COLO668 (cell line): ENCODE data around the gene WNT1.
A peak's percentile ranks its signal among the peaks of the same experiment; 100 is the strongest.

Experiments used
- DNase-seq: peaks from one replicate; lab custom pipeline; 2025; ENCODE audit not compliant: unreplicated experiment; lab: John Stamatoyannopoulos, UW

Gene WNT1

GRCh38 chr12:48999371-49000131 is 21.4 kb downstream of the WNT1 start, which contains the start of gene DDN:
Gene DDN, minus strand, starts transcription at chr12:48999375. Its CDS starts 88 bp downstream, at chr12:48999287.
- peak; percentile 58 for DNase-seq

GRCh38 chr12:49000346-49000745 is 22.2 kb downstream of the WNT1 start:
- no peak for DNase-seq

- no peak for DNase-seq
These were observed 30.8 kb downstream of the WNT1 start for GRCh38 chr12:49008943-49009342.

GRCh38 chr12:49010092-49010668 is 32.1 kb downstream of the WNT1 start:
- no peak for DNase-seq

GRCh38 chr12:49012739-49013138 is 34.6 kb downstream of the WNT1 start:
- no peak for DNase-seq

- no peak for DNase-seq
These were observed 35.3 kb downstream of the WNT1 start for GRCh38 chr12:49013428-49013827.

- DNase-seq = no peak
These were observed 36.4 kb downstream of the WNT1 start for GRCh38 chr12:49014547-49014946.

GRCh38 chr12:49015196-49015595 is 37.1 kb downstream of the WNT1 start:
- no peak for DNase-seq

GRCh38 chr12:49017891-49018260 is 39.8 kb downstream of the WNT1 start:
- no peak for DNase-seq

- peak; percentile 93 for DNase-seq
These were observed 40.4 kb downstream of the WNT1 start, which contains the start of gene PRKAG1 for GRCh38 chr12:49018261-49019119. Gene PRKAG1, minus strand, starts transcription at chr12:49018776. Its CDS starts 36 bp downstream, at chr12:49018740.

- DNase-seq = no peak
These were observed 41.0 kb downstream of the WNT1 start for GRCh38 chr12:49019120-49019430.

GRCh38 chr12:49019443-49020324 is 41.6 kb downstream of the WNT1 start:
- peak; percentile 19 for DNase-seq

GRCh38 chr12:49020441-49020840 is 42.3 kb downstream of the WNT1 start:
- DNase-seq = no peak

- no peak for DNase-seq
These were observed 43.3 kb downstream of the WNT1 start for GRCh38 chr12:49021292-49021915.

- DNase-seq = no peak
These were observed 44.5 kb downstream of the WNT1 start for GRCh38 chr12:49022558-49023178.

GRCh38 chr12:49023812-49024211 is 45.7 kb downstream of the WNT1 start:
- DNase-seq = no peak

GRCh38 chr12:49024543-49024942 is 46.4 kb downstream of the WNT1 start:
- DNase-seq = no peak

- no peak for DNase-seq
These were observed 47.3 kb downstream of the WNT1 start for GRCh38 chr12:49025463-49025862.

GRCh38 chr12:49026101-49026500 is 48.0 kb downstream of the WNT1 start:
- no peak for DNase-seq
